Skeletal muscle satellite cell (primary cell): ENCODE measurements around the gene NOL4L.

ENCODE experiments used
- H3K27me3 ChIP-seq: 2 replicates; pipeline ENCODE4 v1.7.0; 2013; ENCODE audit warnings: low read length; ENCODE audit not compliant: control insufficient read depth, insufficient read depth
- H3K36me3 ChIP-seq: 2 replicates; pipeline ENCODE4 v1.7.0; 2013; ENCODE audit warnings: mild to moderate bottlenecking, control low read depth, low read length; ENCODE audit not compliant: insufficient read depth
- H3K4me1 ChIP-seq: 2 replicates; pipeline ENCODE4 v1.7.0; 2013; ENCODE audit warnings: low read length; ENCODE audit not compliant: control insufficient read depth, insufficient read depth
- H3K4me2 ChIP-seq: 2 replicates; pipeline ENCODE4 v1.7.0; 2013; ENCODE audit warnings: mild to moderate bottlenecking, low read length
- H3K4me3 ChIP-seq: 2 replicates; pipeline ENCODE4 v1.7.0; 2013; ENCODE audit warnings: low read length
- H3K9ac ChIP-seq: 2 replicates; pipeline ENCODE4 v1.7.0; 2013; ENCODE audit warnings: mild to moderate bottlenecking, low read depth, low read length, moderate library complexity
- H3K9me3 ChIP-seq: replicated peaks from 2 replicates; pipeline ENCODE4 v1.7.0; 2013; ENCODE audit warnings: mild to moderate bottlenecking, control low read depth, low read length

NOL4L gene

GRCh38 chr20:32562495-32562911 is 22.6 kb downstream of the NOL4L start:
- Histone ChIP-seq H3K36me3 (no peaks in the 10 kb centered on the region), H3K4me3 (no peak overlapping the region), H3K9me3 (no peaks in the 10 kb centered on the region), H3K4me1 (peaks cover 8% of the 10 kb centered on the region), H3K4me2 (no peak overlapping the region), H3K9ac (no peak overlapping the region), H3K27me3 (peaks cover 20% of the 10 kb centered on the region)

DNA sequence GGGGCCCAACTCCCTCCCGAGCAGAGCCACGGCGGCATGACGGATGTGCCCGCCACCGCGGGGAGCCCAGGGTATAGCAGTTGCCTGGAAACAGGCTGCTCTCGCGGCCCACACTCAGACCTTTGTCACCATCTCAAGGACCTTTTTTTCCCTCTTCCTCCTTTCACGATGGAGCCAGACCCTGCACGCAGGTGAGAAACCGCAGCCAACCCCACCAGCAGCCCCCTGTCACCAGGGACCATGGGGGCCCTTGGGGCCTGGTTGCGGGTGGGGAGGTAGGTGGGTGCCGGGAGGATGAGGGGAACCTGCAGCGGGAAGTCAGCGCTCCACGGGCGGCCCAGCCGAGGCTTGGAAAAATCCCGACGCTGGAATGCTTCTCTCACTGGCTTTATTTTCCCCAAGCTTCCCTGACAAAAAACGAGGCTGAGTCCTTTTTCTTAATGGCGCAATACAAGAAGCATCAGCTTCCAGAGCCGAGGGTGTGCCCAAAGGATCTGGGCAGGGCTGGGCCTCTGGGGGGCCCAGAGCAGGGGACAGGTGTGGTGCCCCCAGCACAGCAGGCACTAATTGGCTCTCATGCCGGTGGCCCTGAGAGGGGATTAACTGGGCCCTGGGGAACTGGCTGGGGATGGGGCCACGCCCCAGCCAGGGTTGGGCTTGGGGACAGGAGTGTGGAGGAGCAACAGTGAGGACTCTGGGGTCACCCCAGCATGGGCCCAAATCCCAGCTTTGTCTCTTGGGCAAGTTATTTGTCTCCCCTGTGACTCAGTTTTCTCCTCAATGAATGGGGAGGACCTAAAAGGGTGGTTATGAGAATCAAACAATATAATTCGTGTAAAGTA is 23.9 kb downstream of the NOL4L start:
- Histone ChIP-seq H3K9ac (no peak overlapping the region), H3K4me2 (no peak overlapping the region), H3K36me3 (no peaks in the 10 kb centered on the region), H3K27me3 (peaks cover 21% of the 10 kb centered on the region), H3K4me1 (peaks cover 8% of the 10 kb centered on the region), H3K4me3 (no peak overlapping the region), H3K9me3 (no peaks in the 10 kb centered on the region)

DNA sequence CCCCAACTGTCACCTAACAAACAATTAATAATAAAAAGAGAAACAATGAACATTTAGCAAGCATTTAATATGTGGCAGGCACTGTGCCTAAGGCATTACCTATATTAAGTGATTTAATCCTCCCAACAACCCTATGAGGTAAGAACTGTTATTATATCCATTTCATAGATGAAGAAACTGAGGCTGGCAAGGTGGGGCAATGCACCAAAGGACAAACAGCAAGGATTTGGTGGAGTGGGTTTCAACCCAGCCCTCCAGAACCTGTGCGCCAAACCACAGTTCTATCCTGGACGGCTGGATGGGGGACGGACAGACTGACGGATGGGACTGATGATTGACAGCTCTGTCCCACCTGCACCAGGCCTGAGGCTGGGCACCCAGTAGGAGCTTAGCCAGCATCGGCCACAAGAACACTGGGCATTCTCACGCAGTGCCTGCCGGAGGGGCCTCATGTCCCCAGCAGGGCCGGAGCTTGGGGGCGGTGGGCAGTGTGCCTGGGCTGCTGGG is 24.6 kb downstream of the NOL4L start:
- no peak overlapping the region for H3K4me3 ChIP-seq
- no peaks in the 10 kb centered on the region for H3K9me3 ChIP-seq
- H3K4me2 ChIP-seq = no peak overlapping the region
- H3K36me3 ChIP-seq = no peaks in the 10 kb centered on the region
- H3K9ac ChIP-seq = no peak overlapping the region
- peaks cover 8% of the 10 kb centered on the region for H3K4me1 ChIP-seq
- H3K27me3 ChIP-seq = peaks cover 26% of the 10 kb centered on the region

GRCh38 chr20:32559753-32560380 is 25.3 kb downstream of the NOL4L start:
- Histone ChIP-seq H3K4me2 (peak overlapping the region; percentile 41), H3K4me3 (no peak overlapping the region), H3K9me3 (no peaks in the 10 kb centered on the region), H3K36me3 (no peaks in the 10 kb centered on the region), H3K4me1 (peaks cover 8% of the 10 kb centered on the region), H3K9ac (peak overlapping the region; percentile 58), H3K27me3 (peaks cover 28% of the 10 kb centered on the region)

- H3K9me3 ChIP-seq = no peaks in the 10 kb centered on the region
- H3K4me1 ChIP-seq = peaks cover 8% of the 10 kb centered on the region
- H3K4me2 ChIP-seq = peak overlapping the region; percentile 41
- peak overlapping the region; percentile 58 for H3K9ac ChIP-seq
- peaks cover 28% of the 10 kb centered on the region for H3K27me3 ChIP-seq
- H3K4me3 ChIP-seq = no peak overlapping the region
- H3K36me3 ChIP-seq = no peaks in the 10 kb centered on the region
These were observed 25.9 kb downstream of the NOL4L start for GRCh38 chr20:32559205-32559752.

DNA sequence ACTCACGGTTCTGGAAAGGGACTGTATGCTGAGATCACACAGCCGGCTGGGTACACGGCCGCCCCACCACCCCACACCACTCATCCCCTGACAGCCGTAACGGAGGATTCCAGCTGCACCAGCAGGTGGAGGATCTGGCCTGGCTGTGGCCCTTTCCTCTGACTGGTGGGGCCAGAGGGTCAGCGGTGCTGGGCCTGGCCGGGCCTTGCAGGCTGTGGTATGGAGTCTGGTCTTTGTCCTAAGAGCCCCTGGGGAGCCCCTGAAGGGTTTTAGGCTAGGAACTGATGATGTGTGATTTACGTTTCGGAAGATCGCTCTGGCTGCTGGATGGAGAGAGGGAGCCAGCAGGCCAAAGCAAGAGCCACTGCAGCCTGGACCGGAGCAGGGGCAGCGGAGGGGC is 26.6 kb downstream of the NOL4L start:
- no peak overlapping the region for H3K9ac ChIP-seq
- no peaks in the 10 kb centered on the region for H3K36me3 ChIP-seq
- H3K9me3 ChIP-seq = no peaks in the 10 kb centered on the region
- H3K27me3 ChIP-seq = peaks cover 27% of the 10 kb centered on the region
- H3K4me3 ChIP-seq = no peak overlapping the region
- H3K4me1 ChIP-seq = peaks cover 8% of the 10 kb centered on the region
- H3K4me2 ChIP-seq = no peak overlapping the region

DNA sequence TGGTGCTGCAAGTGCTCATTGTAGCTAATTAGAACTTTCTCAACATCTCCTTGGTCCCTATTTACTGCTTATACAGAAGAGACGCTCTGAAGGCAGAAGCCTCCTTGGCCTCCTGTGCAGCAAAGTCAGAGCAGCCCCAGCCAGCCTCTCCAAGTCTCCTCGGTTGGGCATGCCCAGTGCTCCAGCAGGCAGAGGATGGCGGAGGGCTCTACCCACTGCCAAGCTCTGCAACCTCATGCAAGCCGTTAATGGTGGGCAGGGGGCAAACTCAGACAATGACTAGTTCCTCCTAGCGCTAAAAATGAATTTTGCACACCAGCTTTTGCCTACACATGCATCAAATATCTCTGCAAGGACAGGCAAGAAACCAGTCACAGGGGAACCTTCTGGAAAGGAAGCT is 27.8 kb downstream of the NOL4L start:
- Histone ChIP-seq H3K4me2 (no peak overlapping the region), H3K27me3 (peaks cover 25% of the 10 kb centered on the region), H3K36me3 (no peaks in the 10 kb centered on the region), H3K4me1 (peaks cover 8% of the 10 kb centered on the region), H3K4me3 (no peak overlapping the region), H3K9ac (no peak overlapping the region), H3K9me3 (no peaks in the 10 kb centered on the region)

DNA sequence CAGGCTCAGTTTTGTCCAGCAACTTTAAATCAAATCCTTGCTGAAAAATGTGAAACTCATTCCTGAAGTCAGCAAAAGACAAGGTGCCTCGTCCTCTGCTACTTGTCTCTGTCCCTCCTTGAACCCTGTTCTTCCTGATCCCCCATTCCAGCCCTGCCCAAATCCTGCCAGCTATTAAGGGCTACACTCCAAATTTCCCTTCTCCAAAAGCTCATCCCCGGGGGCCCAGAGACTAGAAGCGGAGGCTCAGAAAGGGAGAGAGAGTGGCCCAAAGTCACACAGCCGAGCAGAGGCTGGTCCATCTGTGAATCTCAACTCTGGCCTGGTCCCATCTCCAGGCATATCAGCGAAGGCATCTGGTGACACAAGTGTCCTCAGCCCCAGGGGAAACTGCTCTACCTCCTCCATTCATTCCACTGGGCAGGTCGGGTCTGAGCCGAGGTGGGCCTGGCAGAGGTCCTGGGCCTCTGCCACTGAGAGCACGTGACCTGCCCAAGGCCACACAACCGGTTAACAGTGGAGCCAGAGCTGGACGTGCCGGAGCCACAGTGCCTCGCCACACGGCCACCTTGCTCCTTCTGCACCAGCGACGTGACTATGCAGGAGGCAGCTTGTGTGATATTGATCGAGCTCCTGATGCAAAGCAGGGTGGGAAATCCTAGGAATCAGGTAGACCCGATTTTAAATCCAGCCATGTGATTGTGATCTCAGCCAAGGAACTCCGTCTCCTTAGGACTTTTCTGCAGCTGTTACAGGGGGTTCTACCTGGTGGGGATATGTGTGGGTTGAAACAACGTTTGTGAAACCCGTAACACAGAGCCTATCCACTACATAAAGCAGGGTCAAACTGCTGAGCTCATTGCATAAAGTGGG is 28.6 kb downstream of the NOL4L start:
- peaks cover 25% of the 10 kb centered on the region for H3K27me3 ChIP-seq
- peaks cover 8% of the 10 kb centered on the region for H3K4me1 ChIP-seq
- H3K9me3 ChIP-seq = no peaks in the 10 kb centered on the region
- H3K36me3 ChIP-seq = no peaks in the 10 kb centered on the region
- no peak overlapping the region for H3K4me3 ChIP-seq
- no peak overlapping the region for H3K4me2 ChIP-seq
- H3K9ac ChIP-seq = no peak overlapping the region

- no peak overlapping the region for H3K4me2 ChIP-seq
- H3K9ac ChIP-seq = no peak overlapping the region
- peaks cover 8% of the 10 kb centered on the region for H3K4me1 ChIP-seq
These were observed 29.5 kb downstream of the NOL4L start for GRCh38 chr20:32555584-32555983.

DNA sequence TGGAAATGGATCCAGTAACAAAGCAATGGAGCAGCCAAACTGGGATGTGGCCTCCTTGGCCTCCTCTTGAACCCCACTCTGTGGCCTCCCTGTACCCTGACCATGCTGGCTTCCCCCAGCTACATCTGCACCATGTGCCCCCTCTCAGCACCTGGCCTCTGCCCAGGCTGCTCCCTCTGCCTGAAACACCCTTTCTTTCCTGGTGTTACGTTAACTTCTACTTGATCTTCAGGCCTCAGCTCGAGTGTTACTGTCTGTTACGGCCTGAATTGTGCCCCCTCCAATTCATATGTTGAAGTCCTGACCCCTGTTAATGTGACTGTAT is 30.2 kb downstream of the NOL4L start:
- Histone ChIP-seq H3K4me3 (no peak overlapping the region), H3K4me1 (peaks cover 6% of the 10 kb centered on the region), H3K36me3 (no peaks in the 10 kb centered on the region), H3K27me3 (peaks cover 25% of the 10 kb centered on the region), H3K4me2 (no peak overlapping the region), H3K9me3 (no peaks in the 10 kb centered on the region), H3K9ac (no peak overlapping the region)

More at GRCh38 chr20:32555584-32555983, 29.5 kb downstream of the NOL4L start:
- Histone ChIP-seq H3K4me3 (no peak overlapping the region), H3K36me3 (no peaks in the 10 kb centered on the region), H3K27me3 (peaks cover 25% of the 10 kb centered on the region), H3K9me3 (no peaks in the 10 kb centered on the region)

GRCh38 chr20:32553618-32554017 is 31.5 kb downstream of the NOL4L start:
- Histone ChIP-seq H3K4me2 (no peak overlapping the region), H3K36me3 (no peaks in the 10 kb centered on the region), H3K27me3 (peaks cover 30% of the 10 kb centered on the region), H3K9me3 (no peaks in the 10 kb centered on the region), H3K4me1 (no peaks in the 10 kb centered on the region), H3K4me3 (no peak overlapping the region), H3K9ac (no peak overlapping the region)
